Measurements from ENCODE around the gene TXNDC16. TPM values are rescaled to one million over a fixed set of nuclear protein-coding genes. Genes with fewer than 3 reads are reported as not detected.
"Not testable (repeated sequence)": the region's sequence is repeated elsewhere in the genome, so short reads cannot be mapped to it uniquely, and the experiment has no call there.

TXNDC16 gene
- total RNA-seq, 1 donor from 2014 or later, result 7.6 TPM

DNA sequence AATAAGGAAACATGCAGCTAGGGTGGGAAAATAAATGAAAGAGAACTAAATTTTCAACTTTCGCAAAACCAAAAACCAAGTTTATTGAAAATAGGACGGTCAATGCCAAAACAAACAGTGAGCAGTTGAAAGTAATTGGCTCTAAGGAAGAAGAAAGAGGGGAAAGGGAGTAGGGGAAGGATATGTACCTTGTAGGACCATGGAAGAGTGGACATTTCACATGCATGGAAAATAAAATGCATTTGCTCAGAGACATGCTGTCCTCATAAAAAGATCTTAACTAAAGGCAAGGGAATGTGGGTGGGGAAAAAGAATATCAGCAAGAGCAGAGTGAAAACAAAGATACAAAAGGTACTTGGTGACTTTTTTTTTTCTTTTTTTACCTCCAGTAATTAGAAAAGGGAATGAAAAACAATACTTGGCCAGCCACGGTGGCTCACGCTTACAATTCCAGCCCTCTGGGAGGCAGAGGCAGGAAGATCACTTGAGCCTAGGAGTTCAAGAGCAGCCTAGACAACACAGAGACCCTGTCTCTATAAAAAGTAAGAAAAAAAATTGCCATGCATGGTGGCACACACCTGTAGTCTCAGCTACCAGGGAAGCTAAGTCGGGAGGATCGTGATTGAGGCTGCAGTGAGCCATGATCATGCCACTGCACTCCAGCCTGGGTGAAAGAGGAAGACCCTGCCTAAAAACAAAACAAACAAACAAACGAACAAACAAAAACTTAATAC, 6.6 kb downstream of the TXNDC16 start:
- no peak for DNase-seq (ENCODE audit: low read depth)

DNA sequence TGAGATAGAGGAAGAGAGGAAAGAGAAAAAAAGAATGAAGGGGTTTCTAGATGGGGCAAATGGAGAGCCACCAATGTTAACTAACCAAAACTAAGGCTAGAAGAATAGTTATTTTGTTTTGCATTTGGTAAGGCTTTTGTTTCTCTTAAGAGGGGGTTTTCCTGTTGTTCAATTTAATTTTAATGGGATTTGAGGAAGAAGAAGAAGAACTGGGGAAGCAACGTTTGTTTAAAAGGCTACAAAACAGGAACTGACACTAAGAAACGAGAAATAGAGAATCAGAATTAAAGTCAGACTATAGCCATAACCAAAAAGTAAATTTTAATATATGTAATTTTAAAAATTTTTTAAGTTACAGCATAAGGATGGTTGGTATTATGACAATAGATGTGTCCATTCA, 13.7 kb downstream of the TXNDC16 start:
- DNase-seq (ENCODE audit: low read depth), result no peak

DNA sequence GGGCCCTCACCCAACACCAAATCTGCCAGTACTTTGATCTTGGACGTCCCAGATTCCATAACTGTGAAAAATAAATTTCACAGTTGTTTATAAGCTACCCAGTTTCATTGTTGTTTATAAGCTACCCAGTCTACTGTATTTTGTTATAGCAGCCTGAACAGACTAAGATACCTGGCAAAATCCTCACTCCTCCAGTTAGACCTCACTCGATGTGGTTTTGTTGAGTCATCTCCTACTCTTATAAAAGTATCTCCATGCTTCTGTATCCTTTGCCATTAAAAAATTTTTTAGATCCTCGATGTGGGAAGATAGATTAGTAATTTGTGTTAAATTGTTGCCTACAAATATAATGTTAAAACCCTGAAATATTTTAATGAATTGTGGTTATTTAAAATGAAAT, 16.0 kb downstream of the TXNDC16 start:
- DNase-seq (ENCODE audit: low read depth), result no peak

DNA sequence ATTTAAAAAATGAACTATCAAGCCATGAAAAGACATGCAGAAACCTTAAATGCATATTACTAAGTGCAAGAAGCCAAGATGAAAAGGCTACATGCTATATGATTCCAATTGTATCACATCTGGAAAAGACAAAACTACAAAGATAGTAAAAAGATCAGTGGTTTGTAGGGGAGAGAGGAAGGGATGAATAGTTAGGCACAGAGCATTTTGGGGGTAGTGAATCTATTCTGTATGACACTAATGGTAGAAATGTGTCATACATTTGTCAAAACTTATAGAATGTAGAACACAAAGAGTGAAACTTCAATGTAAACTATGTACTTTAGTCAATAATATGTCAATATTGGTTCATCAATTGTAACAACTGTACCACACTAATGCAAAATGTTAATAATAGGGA, 20.8 kb downstream of the TXNDC16 start:
- no peak for DNase-seq (ENCODE audit: low read depth)

DNA sequence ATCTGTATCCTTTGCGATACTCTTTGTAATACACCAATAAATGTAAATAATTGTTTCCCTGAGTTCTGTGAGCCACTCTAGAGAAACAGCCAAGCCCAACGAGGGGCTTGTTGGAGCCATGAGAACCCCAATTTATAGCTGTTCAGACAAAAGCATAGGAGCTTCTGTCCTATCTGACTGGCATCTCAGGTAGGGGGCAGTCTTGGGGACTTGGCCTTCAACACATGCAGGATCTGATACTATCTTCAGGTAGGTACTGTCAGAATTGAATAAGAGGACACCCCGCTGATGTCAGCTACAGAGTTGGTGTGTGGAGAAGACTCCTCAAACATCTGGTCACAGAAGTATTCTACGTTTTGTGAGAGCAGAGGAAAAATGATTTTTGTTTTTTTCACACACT, 25.3 kb downstream of the TXNDC16 start:
- no peak for DNase-seq (ENCODE audit: low read depth)

DNA sequence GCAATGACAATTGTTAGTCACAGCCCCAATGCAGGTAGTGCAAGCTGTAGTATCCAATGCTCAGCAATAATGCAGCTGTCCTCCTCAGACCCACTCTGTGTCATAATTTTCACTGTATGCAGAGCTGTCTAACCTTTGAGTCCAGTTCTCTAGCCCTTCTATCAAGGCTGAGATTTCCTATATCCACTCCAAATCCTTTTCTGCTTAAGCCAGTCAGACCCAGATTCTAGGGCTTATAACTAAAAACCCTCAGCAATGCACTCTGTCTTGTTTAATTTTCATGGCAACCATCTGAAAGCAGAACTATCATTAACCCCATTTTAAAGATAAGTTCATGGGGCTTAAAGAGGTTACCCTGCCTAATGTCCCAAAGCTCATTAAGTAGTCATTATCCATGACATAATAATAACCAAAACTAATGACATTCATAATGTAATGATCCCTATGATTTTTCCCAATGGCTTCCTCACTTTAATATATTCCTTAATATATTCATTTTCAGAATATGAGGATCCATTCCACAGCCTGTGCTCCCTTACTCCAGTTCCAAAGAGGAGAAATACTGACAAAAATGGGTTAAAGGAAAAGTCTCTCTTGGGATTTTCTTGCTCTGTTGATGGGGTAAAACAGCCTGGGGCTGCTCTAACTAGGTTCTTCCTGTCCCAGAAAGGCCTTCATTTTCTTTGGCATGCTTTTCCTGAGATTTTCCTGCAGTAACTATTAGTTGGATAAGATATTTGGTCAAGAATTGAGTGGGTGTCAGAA, 29.5 kb downstream of the TXNDC16 start:
- no peak for DNase-seq (ENCODE audit: low read depth)

DNA sequence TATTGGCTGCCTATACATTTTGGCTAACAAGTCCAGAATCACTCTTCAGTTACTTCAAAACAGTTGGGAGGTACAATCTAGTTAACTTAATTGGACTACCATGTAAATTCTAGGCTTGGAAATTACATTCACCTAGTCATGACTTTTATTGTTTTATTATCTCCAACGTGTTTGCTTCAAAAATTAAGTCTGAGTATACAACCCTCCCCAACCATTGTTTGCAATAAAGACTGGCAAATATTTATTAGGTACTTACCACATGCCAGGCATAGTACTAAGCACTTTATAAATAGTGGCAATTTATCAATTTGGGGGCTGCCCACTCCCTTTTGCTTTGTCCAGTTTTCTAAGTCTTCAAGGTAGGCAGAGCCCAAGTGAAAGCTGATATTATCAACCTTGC, 30.3 kb downstream of the TXNDC16 start:
- DNase-seq (ENCODE audit: low read depth), result no peak

DNA sequence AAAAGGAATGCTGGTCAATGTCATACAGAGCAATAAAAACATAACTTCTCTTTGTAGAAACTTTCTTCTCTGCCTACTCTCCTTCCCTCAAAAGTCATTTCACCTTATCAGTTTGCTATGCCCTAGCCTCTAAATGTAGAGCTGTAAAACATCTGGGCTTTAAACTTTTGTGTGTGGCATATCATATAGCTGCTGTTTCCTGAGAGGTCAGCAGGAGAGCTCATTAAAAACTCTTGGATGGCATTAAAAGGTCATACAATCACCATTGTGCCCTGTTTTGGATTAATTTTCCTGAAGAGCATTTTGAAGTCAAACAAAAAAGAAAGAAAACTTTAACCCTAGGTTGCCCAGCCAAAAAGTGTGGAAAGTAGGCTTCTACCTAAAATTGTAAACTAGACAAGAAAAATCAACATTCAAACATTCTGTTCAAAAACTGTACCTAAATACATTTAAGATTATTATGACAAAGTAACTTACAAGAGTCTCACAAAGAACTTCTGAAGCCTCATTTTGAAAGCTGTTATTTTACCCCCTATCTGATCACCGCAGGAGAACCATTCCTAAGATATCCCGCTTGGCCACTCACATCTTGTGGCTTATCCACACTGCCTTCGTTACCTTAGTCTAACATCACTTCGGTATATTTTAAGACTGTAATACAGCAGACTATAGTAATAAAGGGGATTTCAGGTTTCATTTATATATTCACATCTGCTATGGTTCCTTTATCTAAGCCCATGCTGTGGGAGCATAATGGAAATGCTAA, 38.1 kb downstream of the TXNDC16 start:
- no peak for DNase-seq (ENCODE audit: low read depth)

DNA sequence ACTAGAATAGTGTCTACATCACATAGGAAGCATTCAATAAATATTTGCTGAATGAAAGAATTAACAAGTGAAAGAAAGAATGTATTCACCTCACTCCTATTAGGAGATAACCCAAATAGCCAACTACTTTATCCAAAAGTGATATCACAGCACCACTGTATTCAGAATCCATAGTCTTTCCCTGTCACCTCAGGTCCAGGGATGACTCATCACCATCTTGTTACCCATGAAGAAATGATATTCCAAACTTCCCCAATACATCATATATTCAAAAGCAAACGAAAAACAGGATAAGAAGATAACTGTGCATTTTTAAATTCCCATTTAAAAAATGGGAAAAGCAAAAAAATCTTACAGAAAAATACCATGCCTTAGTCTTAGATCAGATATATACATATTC, 39.1 kb downstream of the TXNDC16 start:
- DNase-seq (ENCODE audit: low read depth), result no peak

DNA sequence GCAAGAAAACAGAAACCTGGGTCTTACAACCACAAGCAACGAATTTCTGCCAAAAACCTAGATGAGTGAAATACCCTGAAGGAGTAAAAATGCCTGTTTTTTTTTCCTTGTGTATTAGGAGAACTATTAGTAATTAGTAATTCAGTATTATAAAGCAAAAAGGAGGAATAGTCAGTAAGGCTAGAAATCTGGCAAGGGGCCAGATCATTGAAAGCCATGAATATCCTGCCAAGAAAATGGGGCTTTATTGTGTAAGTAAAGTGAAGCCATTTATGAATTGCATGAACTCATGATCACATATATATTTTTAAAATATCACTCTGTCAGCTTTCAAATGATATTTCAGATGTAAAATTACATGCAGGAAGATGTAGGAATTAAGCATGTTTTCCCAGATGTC, 57.9 kb downstream of the TXNDC16 start:
- no peak for DNase-seq (ENCODE audit: low read depth)

DNA sequence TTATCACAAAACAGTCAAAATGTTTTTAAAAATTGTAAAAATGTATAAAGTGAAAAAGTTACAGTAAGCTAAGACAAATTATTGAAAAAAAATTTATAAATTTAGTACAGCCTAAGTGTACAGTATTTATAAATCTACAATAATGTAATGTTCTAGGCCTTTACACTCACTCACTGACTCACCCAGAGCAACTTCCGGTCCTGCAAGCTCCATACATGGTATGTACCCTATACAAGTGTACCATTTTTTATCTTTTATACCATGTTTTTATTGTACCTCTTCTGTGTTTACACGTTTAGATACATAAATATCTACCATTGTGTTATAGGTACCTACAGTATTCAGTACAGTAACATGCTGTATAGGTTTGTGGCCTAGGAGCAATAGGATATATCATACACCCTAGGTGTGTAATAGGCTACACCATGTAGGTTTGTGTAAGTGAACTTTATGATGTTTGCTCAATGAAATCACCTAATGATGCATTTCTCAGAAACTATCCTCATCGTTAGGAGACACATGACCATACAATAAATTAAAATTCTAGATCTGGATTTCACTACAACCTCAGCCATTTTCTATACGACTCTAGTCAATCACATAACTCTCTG, 66.8 kb downstream of the TXNDC16 start:
- DNase-seq (ENCODE audit: low read depth), result no peak

DNA sequence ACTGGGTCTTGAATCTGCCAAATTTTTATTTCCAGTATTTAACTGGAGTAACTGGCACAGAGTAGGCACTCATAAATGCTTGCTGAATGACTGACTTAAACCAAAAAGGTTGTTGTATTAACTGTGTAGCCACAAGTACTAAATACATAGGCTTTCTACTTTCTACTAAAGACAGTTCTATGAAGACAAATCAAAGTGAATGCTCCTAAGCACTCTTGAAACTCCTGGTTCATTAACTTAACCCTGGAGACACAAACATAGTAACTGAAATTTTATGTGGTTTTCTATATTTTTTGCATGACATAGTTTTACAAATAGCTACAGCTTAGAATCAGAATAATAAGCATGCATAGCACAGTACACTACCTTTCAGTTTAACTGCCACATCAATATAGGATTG, 70.4 kb downstream of the TXNDC16 start:
- no peak for DNase-seq (ENCODE audit: low read depth)

DNA sequence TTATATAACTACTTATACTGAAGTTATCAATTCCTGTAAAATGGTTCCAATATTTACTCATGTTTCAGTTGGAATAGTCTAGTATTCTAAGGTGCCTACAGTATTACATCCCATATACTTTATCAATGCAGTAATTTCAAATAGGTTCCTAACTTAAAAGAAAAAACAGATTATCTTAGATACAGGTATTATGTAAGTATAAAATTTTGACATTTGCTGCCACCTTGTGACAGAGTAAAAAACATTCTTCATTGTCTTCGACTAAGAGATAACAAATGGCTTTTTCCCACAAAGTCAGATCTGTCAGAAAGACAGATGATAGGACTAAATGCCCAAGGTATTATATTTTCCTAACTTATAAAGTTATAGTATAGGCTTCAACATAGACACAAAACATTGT, 78.7 kb downstream of the TXNDC16 start:
- peak; percentile 61 for DNase-seq (ENCODE audit: low read depth)

DNA sequence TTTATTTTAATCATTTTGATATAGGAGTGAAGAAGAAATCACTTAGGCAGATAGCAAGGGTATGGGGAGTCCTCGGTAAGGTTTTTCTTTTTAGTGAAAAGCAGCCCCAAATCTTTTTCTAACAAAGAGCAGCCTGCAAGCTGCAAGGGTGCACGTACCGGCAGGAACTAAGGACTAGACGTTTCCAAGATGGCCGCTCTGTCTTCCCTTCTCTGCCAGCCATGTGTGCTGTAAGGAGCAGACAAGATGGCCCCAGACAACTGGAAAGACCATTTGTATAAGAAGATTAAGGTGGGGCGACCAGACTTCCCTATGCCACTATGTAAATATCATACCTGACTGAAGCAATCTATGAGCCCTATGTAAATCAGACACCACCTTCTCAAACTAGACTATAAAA, 79.6 kb downstream of the TXNDC16 start:
- DNase-seq (ENCODE audit: low read depth), result no peak

DNA sequence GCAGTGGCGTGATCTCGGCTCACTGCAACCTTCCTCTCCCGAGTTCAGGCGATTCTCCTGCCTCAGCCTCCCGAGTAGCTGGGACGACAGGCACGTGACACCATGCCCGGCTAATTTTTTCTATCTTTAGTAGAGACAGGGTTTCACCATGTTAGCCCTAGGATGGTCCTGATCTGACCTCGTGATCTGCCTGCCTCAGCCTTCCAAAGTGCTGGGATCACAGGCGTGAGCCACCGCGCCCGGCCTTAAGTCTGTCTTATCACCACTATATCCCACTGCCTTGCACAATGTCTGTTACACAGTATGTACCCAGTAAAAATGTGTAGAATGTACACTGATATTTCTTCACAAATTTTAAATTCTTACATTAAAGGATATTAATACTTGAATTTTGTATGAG, 80.1 kb downstream of the TXNDC16 start:
- not testable (repeated sequence) for DNase-seq (ENCODE audit: low read depth)

DNA sequence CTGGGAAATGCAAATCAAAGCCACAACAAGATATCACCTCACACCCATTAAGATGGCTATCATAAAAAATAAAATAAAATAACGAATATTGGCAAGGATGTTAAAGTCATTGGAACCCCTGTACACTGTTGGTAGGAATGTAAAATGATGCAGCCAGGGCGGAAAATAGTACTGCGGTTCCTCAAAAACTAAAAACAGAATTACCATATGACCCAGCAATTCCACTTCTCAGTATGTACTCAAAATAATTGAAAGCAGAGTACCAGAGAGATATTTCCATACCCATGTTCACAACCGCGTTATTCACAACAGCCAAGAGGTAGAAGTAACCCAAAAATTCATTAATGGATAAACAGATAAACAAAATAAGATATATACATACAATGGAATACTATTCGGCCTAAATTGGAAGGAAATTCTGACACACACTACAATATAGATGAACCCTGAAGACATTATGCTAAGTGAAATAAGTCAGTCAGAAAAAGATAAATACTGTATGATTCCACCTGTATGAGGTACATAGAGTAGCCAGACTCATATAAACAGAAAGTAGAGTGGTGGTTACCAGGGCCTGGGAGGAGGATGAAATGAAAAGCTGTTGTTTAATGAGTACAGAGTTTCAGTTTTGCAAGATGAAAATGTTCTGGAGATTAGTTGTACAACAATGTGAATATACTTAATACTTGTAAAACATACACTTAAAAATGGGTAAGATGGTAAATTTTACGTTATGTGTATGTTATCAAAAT, 84.6 kb downstream of the TXNDC16 start:
- DNase-seq (ENCODE audit: low read depth), result no peak

DNA sequence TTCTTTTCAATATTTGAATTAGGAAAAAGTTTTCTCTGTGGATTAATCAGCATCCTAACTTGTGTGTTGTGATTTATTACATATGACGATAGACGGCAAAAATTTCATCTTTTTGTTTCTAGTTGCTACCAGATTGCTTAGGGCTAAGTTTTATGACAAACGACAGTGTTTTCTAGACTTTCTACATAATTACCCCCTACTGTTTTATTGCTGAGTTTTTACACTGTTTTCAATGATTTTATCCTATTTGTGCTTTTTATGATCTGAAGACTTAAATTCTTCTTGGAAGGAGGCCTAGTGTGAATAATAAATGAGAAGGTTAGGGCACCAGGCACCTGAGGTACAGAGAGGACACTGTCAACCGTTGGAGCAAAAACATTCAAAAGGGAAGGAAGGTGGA, 88.1 kb downstream of the TXNDC16 start:
- DNase-seq (ENCODE audit: low read depth), result no peak

DNA sequence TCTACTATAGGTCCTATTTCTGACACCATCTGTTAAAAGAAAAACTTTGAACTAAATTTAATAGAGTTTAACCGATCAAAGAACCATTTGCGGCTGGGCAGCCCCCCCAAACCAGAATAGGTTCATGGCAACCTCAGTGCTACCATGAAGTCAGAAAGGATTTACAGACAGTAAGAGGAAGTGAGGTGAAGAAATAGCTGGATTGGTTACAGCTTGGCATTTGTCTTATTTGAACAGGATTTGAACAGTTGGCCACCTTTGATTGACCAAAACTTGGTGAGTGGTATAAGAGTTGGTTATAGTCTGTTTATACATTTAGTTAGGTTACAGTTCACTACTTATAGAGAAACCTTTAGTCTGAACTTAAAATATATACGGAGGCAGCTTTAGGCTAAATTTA, 88.9 kb downstream of the TXNDC16 start:
- DNase-seq (ENCODE audit: low read depth), result no peak

DNA sequence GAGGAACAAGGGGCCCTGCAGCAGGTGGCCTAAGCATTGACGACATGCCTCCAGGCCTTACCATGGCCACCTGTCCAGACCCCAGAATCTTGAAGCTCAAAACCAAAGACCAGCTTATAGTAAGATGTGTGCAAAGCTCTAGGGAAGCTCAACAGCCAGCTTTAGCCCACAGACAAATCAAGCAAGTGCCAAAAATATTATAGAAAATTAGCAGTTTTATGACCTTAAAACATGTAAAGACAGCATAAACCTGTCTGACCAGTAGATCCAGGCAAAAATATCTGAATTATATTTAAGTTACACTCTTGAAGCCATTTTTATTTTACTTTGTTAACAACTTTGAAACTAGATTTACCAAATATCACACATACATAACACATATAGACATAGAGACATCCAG, 90.6 kb downstream of the TXNDC16 start:
- DNase-seq (ENCODE audit: low read depth), result no peak

DNA sequence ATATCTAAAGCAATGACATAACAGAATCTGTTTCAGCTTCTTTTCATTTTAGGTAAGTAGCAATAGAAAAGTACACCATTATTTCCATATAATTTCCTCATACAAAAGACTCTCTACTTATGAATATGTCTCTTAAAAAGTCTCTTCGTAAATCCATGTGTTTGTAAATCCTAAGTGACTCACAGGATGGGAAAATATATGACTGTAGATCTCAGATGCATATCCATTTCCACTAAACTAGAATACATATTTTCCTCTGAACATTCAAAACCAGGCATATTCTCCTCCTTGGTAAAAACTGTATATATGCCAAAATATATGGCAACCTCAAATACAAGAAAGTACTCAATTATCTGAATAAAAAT, 93.6 kb downstream of the TXNDC16 start:
- DNase-seq (ENCODE audit: low read depth), result no peak

DNA sequence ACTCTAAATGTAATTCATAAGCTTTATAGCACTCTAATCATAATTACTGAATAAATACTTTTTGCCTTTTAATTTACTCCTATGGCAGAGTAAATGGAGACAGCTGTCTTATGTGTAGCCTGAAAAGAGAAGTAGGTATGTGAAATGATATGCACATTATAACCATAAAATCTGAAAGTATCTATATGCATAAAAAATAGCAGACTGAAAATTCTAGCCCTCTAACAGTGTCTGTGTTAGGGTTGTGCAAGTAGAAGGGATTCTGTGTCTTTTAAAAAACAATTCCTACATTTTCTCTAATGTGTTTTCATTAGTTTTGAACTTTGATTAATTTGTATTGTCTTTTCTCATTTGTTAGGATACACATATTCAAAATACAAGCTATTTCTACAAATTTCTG, 94.9 kb downstream of the TXNDC16 start:
- no peak for DNase-seq (ENCODE audit: low read depth)

All from myocyte (in vitro differentiated cells).